Skin of body (tissue), 2 donors: ENCODE measurements around the gene FAM163A. TPM values are rescaled to one million over a fixed set of nuclear protein-coding genes. Genes with fewer than 3 reads are reported as not detected.
"Not testable (repeated sequence)": the region's sequence is repeated elsewhere in the genome, so short reads cannot be mapped to it uniquely, and the experiment has no call there.

Source experiments
- DNase-seq: peaks from one replicate; lab custom pipeline; 2025; lab: John Stamatoyannopoulos, UW
- total RNA-seq: library from RNA; depleted of rRNA; stranded (reverse); fragments of >200 nt; gene quantifications from one replicate; pipeline ENCODE4 v1.2.3, GENCODE V29; 2014

FAM163A gene
- total RNA-seq, 1 donor from 2014 or later = 0.10 TPM

GRCh38 chr1:179848233-179848632, 105.1 kb downstream of the FAM163A start:
- DNase-seq = no peak

- DNase-seq = no peak
Observed at GRCh38 chr1:179853102-179853501, 110.0 kb downstream of the FAM163A start.

GRCh38 chr1:179855831-179856230, 112.7 kb downstream of the FAM163A start:
- not testable (repeated sequence) for DNase-seq

- no peak for DNase-seq
Observed at GRCh38 chr1:179856296-179856695, 113.2 kb downstream of the FAM163A start.

- no peak for DNase-seq
Observed at GRCh38 chr1:179857009-179857408, 113.9 kb downstream of the FAM163A start.

- no peak for DNase-seq
Observed at GRCh38 chr1:179860652-179861051, 117.6 kb downstream of the FAM163A start.

GRCh38 chr1:179865377-179865776, 122.3 kb downstream of the FAM163A start:
- no peak for DNase-seq

Other genes starting within 250 kb of the FAM163A start
- not detected for gene NPHS2, start 167.3 kb upstream of the FAM163A start, total RNA-seq
- gene TDRD5, start 151.5 kb upstream of the FAM163A start, total RNA-seq = 0.59 TPM
- 51.6 TPM for gene TOR1AIP2, start 134.5 kb downstream of the FAM163A start, total RNA-seq
- gene TOR1AIP1, start 139.0 kb downstream of the FAM163A start, total RNA-seq = 48.8 TPM
- gene CEP350, start 211.5 kb downstream of the FAM163A start, total RNA-seq = 69.0 TPM